Testis (tissue), 2 donors: ENCODE results near the gene FRMD1.

ENCODE experiments used
- POLR2A ChIP-seq: fragments of 450-650 bp; IDR thresholded peaks from one replicate; pipeline ENCODE4 v1.6.1; 2017; ENCODE audit warnings: antibody characterized with exemption, mild to moderate bottlenecking, moderate library complexity
- TF ChIP-seq, protein P1 (sequence below), 3 experiments: fragments of 450-650 bp in 2 of 3; fragments of 200-600 bp in 1 of 3; sonication (generic) in 1 of 3; IDR thresholded peaks; one replicate each; pipeline ENCODE4 v1.5.1; 2016 to 2019; ENCODE audit warnings: antibody characterized with exemption in 3 of 3, mild to moderate bottlenecking in 2 of 3, moderate library complexity in 1 of 3

DNA sequence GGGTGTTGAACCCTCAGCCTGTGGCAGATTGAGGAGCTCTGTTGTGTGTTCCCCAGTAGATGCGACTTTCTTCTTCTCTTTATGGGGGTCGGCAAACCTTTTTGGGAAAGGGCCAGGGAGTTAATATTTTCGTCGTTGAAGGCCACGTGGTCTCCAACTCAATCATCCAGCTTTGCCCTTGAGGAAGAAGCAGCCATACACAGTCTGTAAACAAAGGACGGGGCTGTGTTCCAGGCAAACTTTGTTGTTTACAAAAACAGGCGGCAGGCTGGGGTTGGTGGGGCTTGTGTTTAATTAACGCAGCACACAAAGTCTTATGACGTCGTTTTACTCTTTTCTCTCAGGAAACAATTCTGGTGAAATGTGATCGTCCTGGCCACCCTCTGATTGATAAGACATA is 61.4 kb downstream of the FRMD1 start:
- TF ChIP-seq, protein P1, sequence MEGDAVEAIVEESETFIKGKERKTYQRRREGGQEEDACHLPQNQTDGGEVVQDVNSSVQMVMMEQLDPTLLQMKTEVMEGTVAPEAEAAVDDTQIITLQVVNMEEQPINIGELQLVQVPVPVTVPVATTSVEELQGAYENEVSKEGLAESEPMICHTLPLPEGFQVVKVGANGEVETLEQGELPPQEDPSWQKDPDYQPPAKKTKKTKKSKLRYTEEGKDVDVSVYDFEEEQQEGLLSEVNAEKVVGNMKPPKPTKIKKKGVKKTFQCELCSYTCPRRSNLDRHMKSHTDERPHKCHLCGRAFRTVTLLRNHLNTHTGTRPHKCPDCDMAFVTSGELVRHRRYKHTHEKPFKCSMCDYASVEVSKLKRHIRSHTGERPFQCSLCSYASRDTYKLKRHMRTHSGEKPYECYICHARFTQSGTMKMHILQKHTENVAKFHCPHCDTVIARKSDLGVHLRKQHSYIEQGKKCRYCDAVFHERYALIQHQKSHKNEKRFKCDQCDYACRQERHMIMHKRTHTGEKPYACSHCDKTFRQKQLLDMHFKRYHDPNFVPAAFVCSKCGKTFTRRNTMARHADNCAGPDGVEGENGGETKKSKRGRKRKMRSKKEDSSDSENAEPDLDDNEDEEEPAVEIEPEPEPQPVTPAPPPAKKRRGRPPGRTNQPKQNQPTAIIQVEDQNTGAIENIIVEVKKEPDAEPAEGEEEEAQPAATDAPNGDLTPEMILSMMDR (IDR thresholded peaks at IDR 0.05), result no peak
- no peak for TF ChIP-seq POLR2A
